K562 treated with DMSO at 1 percent for 4 hours (cell line): Measurements from ENCODE around the gene FCGR3B. TPM values are rescaled to one million over a fixed set of nuclear protein-coding genes. Genes with fewer than 3 reads are reported as not detected.

Experiments
- total RNA-seq: library from RNA; unstranded; fragments of 300-600 nt; gene quantifications from 2 replicates; pipeline ENCODE4 v1.2.3, GENCODE V29; 2022; ENCODE audit not compliant: insufficient read depth

FCGR3B gene
- total RNA-seq = not detected in 2 replicates

DNA sequence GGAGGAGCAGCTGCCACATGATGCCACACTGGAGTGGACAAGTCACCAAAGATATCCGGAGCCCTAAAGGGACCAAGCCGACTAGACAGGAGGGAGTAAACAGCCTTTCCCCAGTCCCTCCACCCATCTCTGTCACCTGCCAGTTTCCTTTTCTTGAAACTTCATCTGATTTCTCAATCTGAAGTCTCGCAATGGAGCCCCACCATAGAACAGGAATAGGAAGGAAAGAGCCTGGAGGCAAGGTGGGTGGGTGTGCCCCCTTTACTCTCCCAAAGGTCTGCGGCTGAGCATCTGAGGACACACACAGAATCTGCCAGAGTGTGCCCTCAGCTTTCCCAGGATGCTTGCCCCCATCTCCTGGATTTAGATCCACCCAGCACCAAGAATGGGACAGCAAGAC lies at the start of gene FCGR3B:
Gene FCGR3B (minus strand): TSS at position 101 of the 400 bp plus-strand sequence. CDS start 82 bp downstream, at position 19.

GRCh38 chr1:161662684-161663339 lies 31.8 kb upstream of the FCGR3B start, which contains the start of gene FCGR2B:
Gene FCGR2B (plus strand): TSS chr1:161663143. CDS start chr1:161663242, 99 bp downstream.

Other genes starting within 250 kb of the FCGR3B start
- 70.3 and 85.1 TPM in 2 replicates for gene FCGR2A, start 125.7 kb downstream of the FCGR3B start, total RNA-seq
- 8.0 and 8.7 TPM in 2 replicates for gene HSPA6, start 106.6 kb downstream of the FCGR3B start, total RNA-seq
- not detected in 2 replicates for gene FCGR3A, start 81.4 kb downstream of the FCGR3B start, total RNA-seq
- 10.1 and 14.7 TPM in 2 replicates for gene FCGR2B, start 32.0 kb upstream of the FCGR3B start, total RNA-seq
- 5.3 and 17.7 TPM in 2 replicates for gene FCRLA, start 76.1 kb upstream of the FCGR3B start, total RNA-seq
- 1.5 and 4.3 TPM in 2 replicates for gene FCRLB, start 90.4 kb upstream of the FCGR3B start, total RNA-seq
- gene DUSP12, start 118.6 kb upstream of the FCGR3B start, total RNA-seq = 32.9 and 39.8 TPM in 2 replicates
- gene ATF6, start 135.1 kb upstream of the FCGR3B start, total RNA-seq = 20.7 and 20.8 TPM in 2 replicates